NCI-H1417 treated with DMSO at 0.1 percent for 48 hours (cell line): Measurements from ENCODE around the gene SRSF4.

Experiments
- DNase-seq: peaks from one replicate; lab custom pipeline; 2025; lab: John Stamatoyannopoulos, UW

SRSF4 gene

GRCh38 chr1:29200906-29201594 lies 19.4 kb upstream of the SRSF4 start:
- DNase-seq = no peak

GRCh38 chr1:29197993-29198392 lies 16.3 kb upstream of the SRSF4 start:
- DNase-seq = no peak

GRCh38 chr1:29197590-29197924 lies 15.9 kb upstream of the SRSF4 start:
- DNase-seq = no peak

GRCh38 chr1:29196863-29197589 lies 15.3 kb upstream of the SRSF4 start:
- DNase-seq = no peak

- no peak for DNase-seq
These were observed 14.2 kb upstream of the SRSF4 start for GRCh38 chr1:29195881-29196291.

- DNase-seq = no peak
These were observed 12.3 kb upstream of the SRSF4 start for GRCh38 chr1:29193879-29194455.

GRCh38 chr1:29190718-29191117 lies 9.0 kb upstream of the SRSF4 start:
- DNase-seq = no peak

- DNase-seq = no peak
These were observed 5.0 kb upstream of the SRSF4 start for GRCh38 chr1:29186707-29187106.

GRCh38 chr1:29186252-29186651 lies 4.6 kb upstream of the SRSF4 start:
- no peak for DNase-seq

- no peak for DNase-seq
These were observed 1.6 kb upstream of the SRSF4 start for GRCh38 chr1:29183287-29183686.

- no peak for DNase-seq
These were observed 945 bp downstream of the SRSF4 start for GRCh38 chr1:29180497-29181412.

- no peak for DNase-seq
These were observed 2.0 kb downstream of the SRSF4 start for GRCh38 chr1:29179641-29180184.

- DNase-seq = no peak
These were observed 4.5 kb downstream of the SRSF4 start for GRCh38 chr1:29177022-29177705.

- no peak for DNase-seq
These were observed 5.1 kb downstream of the SRSF4 start for GRCh38 chr1:29176576-29176975.

- DNase-seq = no peak
These were observed 9.2 kb downstream of the SRSF4 start for GRCh38 chr1:29172415-29172939.

GRCh38 chr1:29171521-29171920 lies 10.2 kb downstream of the SRSF4 start:
- no peak for DNase-seq

- DNase-seq = no peak
These were observed 10.6 kb downstream of the SRSF4 start for GRCh38 chr1:29171089-29171488.

- DNase-seq = no peak
These were observed 11.7 kb downstream of the SRSF4 start for GRCh38 chr1:29169976-29170375.

- DNase-seq = no peak
These were observed 13.8 kb downstream of the SRSF4 start for GRCh38 chr1:29167904-29168303.

GRCh38 chr1:29166291-29166878 lies 15.3 kb downstream of the SRSF4 start:
- DNase-seq = no peak

- no peak for DNase-seq
These were observed 17.1 kb downstream of the SRSF4 start for GRCh38 chr1:29164588-29164987.
